GM23248 (cell line): Measurements from ENCODE around the gene EXOC2.

ENCODE experiments used
- EZH2 ChIP-seq: fragments of 200-600 bp; sonication (generic); IDR thresholded peaks from 2 replicates; pipeline ENCODE4 v1.6.1; 2018; ENCODE audit warnings: antibody characterized with exemption, mild to moderate bottlenecking; ENCODE audit not compliant: insufficient read depth, poor library complexity, severe bottlenecking
- EZH2phosphoT487 ChIP-seq: fragments of 200-600 bp; sonication (generic); IDR thresholded peaks from 2 replicates; pipeline ENCODE4 v1.6.1; 2018; ENCODE audit warnings: antibody characterized with exemption, moderate library complexity, mild to moderate bottlenecking, low read depth; ENCODE audit not compliant: insufficient read depth

DNA sequence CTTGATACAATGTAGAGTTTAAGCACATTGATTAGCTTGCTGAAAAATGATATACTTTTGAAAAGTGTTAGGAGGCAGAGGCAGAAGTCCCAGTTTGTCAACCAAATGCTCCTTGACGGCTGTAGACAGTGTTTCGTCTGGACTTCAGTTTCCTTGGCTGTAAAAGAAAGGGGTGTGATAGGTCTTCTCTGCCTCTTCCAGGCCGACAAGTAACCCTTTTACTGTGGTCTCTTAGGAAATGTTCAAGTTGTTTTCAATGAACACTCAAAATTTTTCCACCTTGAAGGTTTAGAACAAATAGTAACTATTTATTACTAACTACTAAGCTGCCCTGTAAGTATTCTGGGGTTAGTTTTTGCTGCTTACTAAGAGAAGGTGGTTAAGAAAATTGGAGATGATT, 179.0 kb downstream of the EXOC2 start:
- TF ChIP-seq EZH2phosphoT487 (no peak), EZH2 (no peak)
